Peyer's patch (tissue), 4 donors: ENCODE measurements around the gene AURKB.
"Not testable (repeated sequence)": the region's sequence is repeated elsewhere in the genome, so short reads cannot be mapped to it uniquely, and the experiment has no call there.

Source experiments
- CTCF ChIP-seq, 6 experiments: fragments of 450-650 bp in 4 of 6; fragments of 200-600 bp in 2 of 6; sonication (generic) in 1 of 6; IDR thresholded peaks; one replicate each; pipeline ENCODE4 v1.5.1; 2017 to 2019; ENCODE audit warnings: antibody characterized with exemption in 6 of 6, mild to moderate bottlenecking in 3 of 6, moderate library complexity in 1 of 6
- POLR2A ChIP-seq, 2 donors: fragments of 450-650 bp; IDR thresholded peaks; one replicate each; pipeline ENCODE4 v1.5.1; 2017; ENCODE audit warnings: antibody characterized with exemption in 2 of 2, mild to moderate bottlenecking in 2 of 2, moderate library complexity in 2 of 2

DNA sequence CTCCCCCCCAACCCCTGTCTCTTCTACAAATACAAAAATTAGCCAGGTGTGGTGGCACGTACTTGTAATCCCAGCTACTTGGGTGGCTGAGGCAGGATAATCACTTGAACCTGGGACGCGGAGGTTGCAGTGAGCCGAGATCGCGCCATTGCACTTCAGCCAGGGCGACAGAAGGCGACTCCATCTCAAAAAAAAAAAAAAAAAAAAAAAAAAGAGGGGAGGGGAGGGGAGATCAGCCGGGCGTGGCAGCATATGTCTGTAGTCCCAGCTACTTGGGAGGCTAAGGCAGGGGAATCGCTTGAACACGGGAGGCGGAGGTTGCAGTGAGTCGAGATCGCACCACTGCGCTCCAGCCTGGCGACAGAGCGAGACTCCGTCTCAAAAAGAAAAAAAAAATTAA, 40.2 kb downstream of the AURKB start:
- not testable (repeated sequence) for TF ChIP-seq POLR2A, CTCF (IDR thresholded peaks at IDR 0.05)
